ENCODE results near the gene PCYOX1L. TPM values are rescaled to one million over a fixed set of nuclear protein-coding genes. Genes with fewer than 3 reads are reported as not detected.

The PCYOX1L gene
- total and polyA plus RNA-seq, 2 of the 8 experiments (the other 6 are each of a cell fraction or from before 2014, with no cell fraction given), result 6.8 to 17.2 TPM

DNA sequence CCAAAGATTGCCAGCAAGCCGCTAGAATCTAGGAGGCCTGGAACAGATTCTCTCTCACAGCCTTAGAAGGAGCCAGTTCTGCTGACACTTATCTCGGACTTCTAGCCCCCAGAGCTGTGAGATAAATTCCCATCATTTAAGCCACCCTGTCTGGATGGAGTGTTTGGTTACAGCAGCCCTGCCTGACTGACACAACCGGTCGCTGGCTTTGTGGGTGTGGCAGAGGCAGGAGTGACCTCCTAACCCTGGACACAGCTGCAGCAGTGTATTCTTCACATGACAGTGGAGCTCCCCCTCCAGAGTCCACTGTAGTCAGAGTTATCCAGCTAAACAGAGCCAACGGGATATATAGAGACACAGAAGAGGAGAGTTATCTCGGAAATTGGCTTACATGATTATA lies 42.5 kb downstream of the PCYOX1L start:
- Histone ChIP-seq H3K4me2 (ENCODE audit: insufficient read depth in 1 of 2, low read depth in 2 of 2, low read length in 2 of 2) (no peak overlapping the region), H2BK12ac (ENCODE audit: low read depth, low read length) (no peak overlapping the region), H2BK20ac (ENCODE audit: low read length) (no peak overlapping the region), H4K91ac (replicated peaks; ENCODE audit: insufficient read length, low read length) (no peak overlapping the region), H3K4ac (replicated peaks; ENCODE audit: insufficient read length, low read depth, low read length) (no peak overlapping the region), H3K14ac (ENCODE audit: insufficient read length) (no peak overlapping the region), H4K8ac (ENCODE audit: extremely low read depth, insufficient read depth, low read length) (no peak overlapping the region), H3K79me2 (ENCODE audit: control insufficient read depth in 1 of 2, insufficient read depth in 2 of 2, low read length in 2 of 2) (no peaks in the 10 kb centered on the region), H3K27ac (ENCODE audit: low read depth, low read length) (no peak overlapping the region), H4K20me1 (replicated peaks in 1 of 2; ENCODE audit: control insufficient read depth in 1 of 2, insufficient read depth in 2 of 2, low read length in 2 of 2) (no peaks in the 10 kb centered on the region), H3K79me1 (ENCODE audit: low read depth, low read length) (no peaks in the 10 kb centered on the region), H2BK120ac (replicated peaks; ENCODE audit: low read depth, low read length) (no peak overlapping the region), H3K23me2 (ENCODE audit: low read depth, low read length) (no peaks in the 10 kb centered on the region; the same call in 1 of the 2 replicates), H3K23ac (ENCODE audit: insufficient read length) (no peak overlapping the region), H3K27me3 (replicated peaks in 1 of 4; ENCODE audit: control insufficient read depth in 3 of 4, extremely low read depth in 1 of 4, insufficient read depth in 3 of 4, low read length in 3 of 4) (no peaks in the 10 kb centered on the region; a peak in 1 of 7 replicates), H3K9ac (replicated peaks in 1 of 4; ENCODE audit: extremely low read depth in 1 of 4, low read depth in 3 of 4, low read length in 3 of 4) (no peak overlapping the region), H2BK15ac (ENCODE audit: low read length) (no peak overlapping the region), H3K18ac (ENCODE audit: extremely low read depth, low read length) (no peak overlapping the region), H2AFZ (ENCODE audit: low read length) (no peak overlapping the region), H4K5ac (ENCODE audit: insufficient read length, low read depth, low read length) (no peak overlapping the region), H3K4me3 (ENCODE audit: extremely low read depth in 1 of 4, insufficient read depth in 2 of 4, low read depth in 3 of 4, low read length in 4 of 4) (no peak overlapping the region), H3K9me3 (ENCODE audit: insufficient read depth in 2 of 2, low read depth in 1 of 2, low read length in 1 of 2) (no peaks in the 10 kb centered on the region), H3K4me1 (replicated peaks in 1 of 4; ENCODE audit: control insufficient read depth in 3 of 4, insufficient read depth in 4 of 4, low read length in 3 of 4) (no peaks in the 10 kb centered on the region; a peak in 1 of 7 replicates), H3K36me3 (ENCODE audit: control insufficient read depth in 2 of 4, insufficient read depth in 4 of 4, low read length in 3 of 4) (no peaks in the 10 kb centered on the region), H2AK5ac (ENCODE audit: low read depth, low read length) (no peak overlapping the region), H3K56ac (replicated peaks; ENCODE audit: insufficient read length, low read depth, low read length) (no peak overlapping the region), H2BK5ac (ENCODE audit: low read depth, low read length) (no peak overlapping the region)
- POLR2A ChIA-PET (ENCODE audit: partially characterized antibody), result no interaction called here
- FAIRE-seq (no peak), DNase-seq (ENCODE audit: low read depth in 1 of 2, low spot score in 2 of 2) (no peak)
- CTCF ChIA-PET (ENCODE audit: partially characterized antibody), result interaction anchor here (0.8 to 3.6 kb wide), 14 partner anchors 10 to 218 kb away, joined by 3 to 33 read pairs (median 6); no protein-coding TSS in a partner anchor
- TF ChIP-seq NRF1 (IDR thresholded peaks at IDR 0.05; ENCODE audit: low read depth, low read length), result no peak
- TF ChIP-seq BACH1 (IDR thresholded peaks at IDR 0.05; ENCODE audit: low read length), result no peak
- no peak for TF ChIP-seq GABPA (IDR thresholded peaks at IDR 0.05; ENCODE audit: borderline replicate concordance, insufficient read depth, low read length)
- no peak for TF ChIP-seq SIN3A (conservative IDR thresholded peaks at IDR 0.05 in 1 of 2, IDR thresholded peaks at IDR 0.05 in 1 of 2; ENCODE audit: low read depth in 1 of 2, low read length in 2 of 2)
- WGBS, 2 experiments (ENCODE audit: extremely low coverage in 1 of 2, insufficient coverage in 1 of 2, insufficient read length in 1 of 2, insufficient replicate concordance in 2 of 2, low coverage in 1 of 2, low lambda C conversion rate in 2 of 2, missing lambda C conversion rate in 1 of 2), result 86% methylated on average over 6 of the region's 6 CpGs; no CpG with 5 or more reads in 1 of the 2 experiments
